ENCODE results near the gene RTP1.

Gene RTP1

GRCh38 chr3:187243933-187244524, 46.7 kb downstream of the RTP1 start:
- H3K9ac ChIP-seq (ENCODE audit: low read depth, low read length), result no peak overlapping the region
- no peaks in the 10 kb centered on the region for H3K27me3 ChIP-seq (ENCODE audit: insufficient read depth, low read length)
- no peak overlapping the region for H3K4me3 ChIP-seq (ENCODE audit: low read length)
- H3K4me1 ChIP-seq (ENCODE audit: insufficient read depth, low read length), result no peaks in the 10 kb centered on the region
- H3K9me3 ChIP-seq (ENCODE audit: insufficient read depth, low read depth, low read length), result peaks cover 6% of the 10 kb centered on the region; the same call in 1 of the 2 replicates
- H3K27ac ChIP-seq (ENCODE audit: low read length), result no peak overlapping the region
- H3K36me3 ChIP-seq (ENCODE audit: insufficient read depth, low read depth, low read length), result no peaks in the 10 kb centered on the region

GRCh38 chr3:187247398-187247797, 50.1 kb downstream of the RTP1 start:
- Histone ChIP-seq H3K4me3 (ENCODE audit: low read length) (no peak overlapping the region), H3K9ac (ENCODE audit: low read depth, low read length) (no peak overlapping the region), H3K9me3 (ENCODE audit: insufficient read depth, low read depth, low read length) (no peaks in the 10 kb centered on the region), H3K27ac (ENCODE audit: low read length) (no peak overlapping the region), H3K27me3 (ENCODE audit: insufficient read depth, low read length) (no peaks in the 10 kb centered on the region), H3K4me1 (ENCODE audit: insufficient read depth, low read length) (no peaks in the 10 kb centered on the region; the same call in 1 of the 2 replicates), H3K36me3 (ENCODE audit: insufficient read depth, low read depth, low read length) (no peaks in the 10 kb centered on the region)
